PC-9 (cell line): Measurements from ENCODE around the gene RYR3.

Experiments used
- CTCF ChIP-seq: fragments of 200-600 bp; sonication (generic); conservative IDR thresholded peaks from 2 replicates; pipeline ENCODE4 v1.6.1; 2017; ENCODE audit warnings: mixed run types, antibody characterized with exemption, mild to moderate bottlenecking, moderate library complexity
- EZH2 ChIP-seq: fragments of 200-600 bp; sonication (generic); IDR thresholded peaks from 2 replicates; pipeline ENCODE4 v1.8.0; 2017; ENCODE audit warnings: antibody characterized with exemption, low read depth

- TF ChIP-seq CTCF (no peak), EZH2 (no peak)
Observed at GRCh38 chr15:33279613-33280205, 31.1 kb upstream of the RYR3 start.
